HEK293 (cell line): Measurements from ENCODE around the gene ARHGAP21.

ENCODE experiments used
- CTCF ChIA-PET: fragments of 350-600 bp; formaldehyde crosslinking; extraction: SDS; loops from one replicate; lab custom pipeline; 2021; ENCODE audit warnings: antibody characterized with exemption; lab: Yijun Ruan, JAX
- POLR2A ChIA-PET: fragments of 300-600 bp; formaldehyde crosslinking; extraction: SDS; loops from one replicate; lab custom pipeline; 2020; ENCODE audit warnings: antibody characterized with exemption, inconsistent platforms; lab: Yijun Ruan, JAX
- H3K27ac ChIP-seq: fragments of 200-500 bp; sonication (Bioruptor generic); 2 replicates; pipeline ENCODE4 v1.5.1; 2014; ENCODE audit warnings: low read depth, low read length, control low read depth, inconsistent platforms; ENCODE audit errors: extremely low read depth
- H3K36me3 ChIP-seq, 2 experiments: fragments of 200-500 bp in 1 of 2; sonication (Bioruptor generic) in 1 of 2; 1 replicate in 1 of 2; 2 replicates in 1 of 2; pipeline ENCODE4 v1.5.1; 2014 to 2017; ENCODE audit warnings: inconsistent platforms in 2 of 2, low read length in 2 of 2; ENCODE audit not compliant: control insufficient read depth in 2 of 2, insufficient read depth in 1 of 2
- H3K4me1 ChIP-seq: fragments of 200-500 bp; sonication (Bioruptor generic); 2 replicates; pipeline ENCODE4 v1.5.1; 2014; ENCODE audit warnings: mild to moderate bottlenecking, low read length, inconsistent platforms; ENCODE audit not compliant: control insufficient read depth, insufficient read depth
- H3K4me3 ChIP-seq: 2 replicates; pipeline ENCODE4 v1.5.1; 2011; ENCODE audit warnings: low read depth, mild to moderate bottlenecking, control low read depth, low read length, moderate library complexity
- H3K9me3 ChIP-seq: fragments of 200-500 bp; sonication (Bioruptor generic); 2 replicates; pipeline ENCODE4 v1.5.1; 2014; ENCODE audit warnings: low read depth, low read length, inconsistent platforms; ENCODE audit not compliant: control insufficient read depth, insufficient read depth
- BCL11A ChIP-seq: fragments of 450-650 bp; formaldehyde crosslinking; IDR thresholded peaks from 2 replicates; pipeline ENCODE4 v1.5.1; 2016; ENCODE audit warnings: low read depth, missing biosample characterization, missing genetic modification characterization
- CTCF ChIP-seq: fragments of 450-650 bp; formaldehyde crosslinking; IDR thresholded peaks from 2 replicates; pipeline ENCODE4 v1.5.1; 2016; ENCODE audit warnings: missing biosample characterization, missing genetic modification characterization
- GLI2 ChIP-seq: fragments of 450-650 bp; formaldehyde crosslinking; IDR thresholded peaks from 2 replicates; pipeline ENCODE4; 2017; ENCODE audit warnings: missing biosample characterization, missing genetic modification characterization, low read depth, borderline replicate concordance
- GLIS1 ChIP-seq: fragments of 450-650 bp; formaldehyde crosslinking; IDR thresholded peaks from 2 replicates; pipeline ENCODE4 v1.5.1; 2016; ENCODE audit warnings: missing biosample characterization, missing genetic modification characterization
- HOXA7 ChIP-seq: sonication (generic); formaldehyde crosslinking; IDR thresholded peaks from 2 replicates; pipeline ENCODE4 v1.8.1; 2022; ENCODE audit warnings: missing genetic modification reagents, borderline replicate concordance
- HOXC10 ChIP-seq: sonication (generic); formaldehyde crosslinking; IDR thresholded peaks from 2 replicates; pipeline ENCODE4 v1.8.1; 2023; ENCODE audit warnings: mild to moderate bottlenecking, missing genetic modification reagents
- HOXD13 ChIP-seq: sonication (generic); formaldehyde crosslinking; IDR thresholded peaks from 2 replicates; pipeline ENCODE4 v1.8.0; 2022; ENCODE audit warnings: missing genetic modification reagents, borderline replicate concordance
- IKZF3 ChIP-seq: fragments of 450-650 bp; IDR thresholded peaks from 2 replicates; pipeline ENCODE4 v1.5.0; 2018; ENCODE audit warnings: missing biosample characterization, mild to moderate bottlenecking, missing genetic modification characterization, moderate library complexity
- PATZ1 ChIP-seq: fragments of 450-650 bp; formaldehyde crosslinking; IDR thresholded peaks from 2 replicates; pipeline ENCODE4 v1.5.1; 2016; ENCODE audit warnings: missing biosample characterization, missing genetic modification characterization
- SALL2 ChIP-seq: fragments of 450-650 bp; formaldehyde crosslinking; IDR thresholded peaks from 2 replicates; pipeline ENCODE4 v1.5.0; 2017; ENCODE audit warnings: missing biosample characterization, mild to moderate bottlenecking, missing genetic modification characterization, borderline replicate concordance
- ZBTB6 ChIP-seq: fragments of 450-650 bp; formaldehyde crosslinking; IDR thresholded peaks from 2 replicates; pipeline ENCODE4 v1.5.1; 2017; ENCODE audit warnings: missing biosample characterization, missing genetic modification characterization
- ZFP37 ChIP-seq: fragments of 450-650 bp; formaldehyde crosslinking; IDR thresholded peaks from 2 replicates; pipeline ENCODE4 v1.5.1; 2016; ENCODE audit warnings: missing biosample characterization, missing genetic modification characterization
- ZFP69B ChIP-seq: fragments of 450-650 bp; formaldehyde crosslinking; IDR thresholded peaks from 2 replicates; pipeline ENCODE4 v1.5.1; 2016; ENCODE audit warnings: missing biosample characterization, missing genetic modification characterization
- ZNF132 ChIP-seq: fragments of 450-650 bp; formaldehyde crosslinking; IDR thresholded peaks from 2 replicates; pipeline ENCODE4 v1.5.1; 2017; ENCODE audit warnings: missing biosample characterization, missing genetic modification characterization, borderline replicate concordance
- ZNF133 ChIP-seq: fragments of 450-650 bp; formaldehyde crosslinking; IDR thresholded peaks from 2 replicates; pipeline ENCODE4 v1.5.1; 2016; ENCODE audit warnings: missing biosample characterization, missing genetic modification characterization
- ZNF140 ChIP-seq: fragments of 450-650 bp; formaldehyde crosslinking; IDR thresholded peaks from 2 replicates; pipeline ENCODE4 v1.5.1; 2016; ENCODE audit warnings: missing biosample characterization, missing genetic modification characterization
- ZNF157 ChIP-seq: fragments of 450-650 bp; formaldehyde crosslinking; IDR thresholded peaks from 2 replicates; pipeline ENCODE4 v1.5.1; 2016; ENCODE audit warnings: missing biosample characterization, missing genetic modification characterization
- ZNF169 ChIP-seq: fragments of 450-650 bp; formaldehyde crosslinking; IDR thresholded peaks from 2 replicates; pipeline ENCODE4 v1.5.1; 2016; ENCODE audit warnings: missing biosample characterization, missing genetic modification characterization
- ZNF19 ChIP-seq: fragments of 450-650 bp; formaldehyde crosslinking; IDR thresholded peaks from 2 replicates; pipeline ENCODE4; 2016; ENCODE audit warnings: missing biosample characterization, missing genetic modification characterization, low read depth
- ZNF26 ChIP-seq: fragments of 450-650 bp; formaldehyde crosslinking; IDR thresholded peaks from 2 replicates; pipeline ENCODE4 v1.5.1; 2016; ENCODE audit warnings: missing biosample characterization, missing genetic modification characterization
- ZNF404 ChIP-seq: fragments of 450-650 bp; formaldehyde crosslinking; IDR thresholded peaks from 2 replicates; pipeline ENCODE4 v1.5.1; 2017; ENCODE audit warnings: missing biosample characterization, missing genetic modification characterization
- ZNF473 ChIP-seq: fragments of 450-650 bp; formaldehyde crosslinking; IDR thresholded peaks from 2 replicates; pipeline ENCODE4 v1.5.1; 2017; ENCODE audit warnings: missing biosample characterization, missing genetic modification characterization
- ZNF521 ChIP-seq: fragments of 450-650 bp; formaldehyde crosslinking; IDR thresholded peaks from 2 replicates; pipeline ENCODE4 v1.5.1; 2017; ENCODE audit warnings: missing biosample characterization, mild to moderate bottlenecking, missing genetic modification characterization
- ZNF544 ChIP-seq: fragments of 450-650 bp; formaldehyde crosslinking; IDR thresholded peaks from 2 replicates; pipeline ENCODE4 v1.5.0; 2017; ENCODE audit warnings: missing biosample characterization, missing genetic modification characterization
- ZNF561 ChIP-seq: fragments of 450-650 bp; IDR thresholded peaks from 2 replicates; pipeline ENCODE4 v1.5.1; 2018; ENCODE audit warnings: missing biosample characterization, missing genetic modification characterization, borderline replicate concordance
- ZNF600 ChIP-seq: fragments of 450-650 bp; formaldehyde crosslinking; IDR thresholded peaks from 2 replicates; pipeline ENCODE4 v1.5.1; 2016; ENCODE audit warnings: missing biosample characterization, missing genetic modification characterization
- ZNF621 ChIP-seq: fragments of 450-650 bp; formaldehyde crosslinking; IDR thresholded peaks from 2 replicates; pipeline ENCODE4 v1.5.1; 2017; ENCODE audit warnings: missing biosample characterization, missing genetic modification characterization
- ZNF677 ChIP-seq: fragments of 450-650 bp; IDR thresholded peaks from 2 replicates; pipeline ENCODE4 v1.5.0; 2018; ENCODE audit warnings: missing biosample characterization, mild to moderate bottlenecking, missing genetic modification characterization, moderate library complexity
- ZNF692 ChIP-seq: fragments of 450-650 bp; formaldehyde crosslinking; IDR thresholded peaks from 2 replicates; pipeline ENCODE4 v1.5.1; 2016; ENCODE audit warnings: missing biosample characterization, missing genetic modification characterization
- ZNF785 ChIP-seq: fragments of 450-650 bp; formaldehyde crosslinking; IDR thresholded peaks from 2 replicates; pipeline ENCODE4 v1.5.1; 2016; ENCODE audit warnings: missing biosample characterization, missing genetic modification characterization
- ZNF791 ChIP-seq: fragments of 450-650 bp; formaldehyde crosslinking; IDR thresholded peaks from 2 replicates; pipeline ENCODE4 v1.5.1; 2016; ENCODE audit warnings: missing biosample characterization, missing genetic modification characterization
- ZSCAN23 ChIP-seq: fragments of 450-650 bp; formaldehyde crosslinking; IDR thresholded peaks from 2 replicates; pipeline ENCODE4 v1.5.1; 2016; ENCODE audit warnings: missing biosample characterization, missing genetic modification characterization

The ARHGAP21 gene

GRCh38 chr10:24617771-24618396, 105.8 kb downstream of the ARHGAP21 start (continued):
- no peak for TF ChIP-seq ZNF133 (tag by site-specific recombination)
- no peak for TF ChIP-seq ZNF132 (tag by site-specific recombination)
- peak; percentile 50; the same call in 1 of the 2 replicates for TF ChIP-seq CTCF (tag by site-specific recombination)
- TF ChIP-seq SALL2 (tag by site-specific recombination): no peak
- TF ChIP-seq ZNF473: no peak
- TF ChIP-seq ZNF26 (tag by site-specific recombination): no peak
- TF ChIP-seq HOXC10 (CRISPR knock-in tag): no peak
- no peak for TF ChIP-seq GLI2 (tag by site-specific recombination)
- TF ChIP-seq ZNF169 (tag by site-specific recombination): no peak
- TF ChIP-seq PATZ1 (tag by site-specific recombination): no peak
- TF ChIP-seq ZSCAN23 (tag by site-specific recombination): no peak
- TF ChIP-seq ZNF677 (tag by site-specific recombination): no peak
- no peak for TF ChIP-seq ZNF544 (tag by site-specific recombination)
- TF ChIP-seq ZNF140 (tag by site-specific recombination): no peak
- peak; percentile 92 for TF ChIP-seq ZBTB6 (tag by site-specific recombination)
- TF ChIP-seq ZNF521 (tag by site-specific recombination): no peak
- no peak for TF ChIP-seq ZNF791 (tag by site-specific recombination)
- TF ChIP-seq ZNF404 (tag by site-specific recombination): no peak
- TF ChIP-seq ZFP69B (tag by site-specific recombination): no peak
- no peak for TF ChIP-seq GLIS1 (tag by site-specific recombination)

GRCh38 chr10:24616536-24616935, 107.2 kb downstream of the ARHGAP21 start:
- peaks cover 6 to 23% of the 10 kb centered on the region in 2 experiments; a peak in 2 of 3 replicates for H3K36me3 ChIP-seq
- no peak overlapping the region for H3K27ac ChIP-seq
- POLR2A ChIA-PET: no interaction called here
- H3K4me1 ChIP-seq: no peaks in the 10 kb centered on the region
- CTCF ChIA-PET: interaction anchor here (0.6 to 2.6 kb wide), 10 partner anchors 11 to 724 kb away, joined by 3 to 27 read pairs (median 4); no protein-coding TSS in a partner anchor
- no peak overlapping the region for H3K4me3 ChIP-seq
- no peaks in the 10 kb centered on the region for H3K9me3 ChIP-seq
- TF ChIP-seq IKZF3 (tag by site-specific recombination): no peak
- TF ChIP-seq ZNF561 (tag by site-specific recombination): no peak
- no peak for TF ChIP-seq ZNF19 (tag by site-specific recombination)
- no peak for TF ChIP-seq ZNF785
- TF ChIP-seq HOXA7 (CRISPR knock-in tag): no peak
- TF ChIP-seq BCL11A (tag by site-specific recombination): no peak
- TF ChIP-seq ZNF600: no peak
- TF ChIP-seq ZNF621 (tag by site-specific recombination): no peak
- TF ChIP-seq ZFP37: no peak
- no peak for TF ChIP-seq ZNF544 (tag by site-specific recombination)
- TF ChIP-seq ZNF692: no peak
- no peak for TF ChIP-seq HOXD13
- no peak for TF ChIP-seq ZNF157 (tag by site-specific recombination)
